Measurements from ENCODE around the gene HSPB6. TPM values are rescaled to one million over a fixed set of nuclear protein-coding genes. Genes with fewer than 3 reads are reported as not detected.

The HSPB6 gene
- total RNA-seq, 1 donor from 2014 or later, result 2.0 TPM

DNA sequence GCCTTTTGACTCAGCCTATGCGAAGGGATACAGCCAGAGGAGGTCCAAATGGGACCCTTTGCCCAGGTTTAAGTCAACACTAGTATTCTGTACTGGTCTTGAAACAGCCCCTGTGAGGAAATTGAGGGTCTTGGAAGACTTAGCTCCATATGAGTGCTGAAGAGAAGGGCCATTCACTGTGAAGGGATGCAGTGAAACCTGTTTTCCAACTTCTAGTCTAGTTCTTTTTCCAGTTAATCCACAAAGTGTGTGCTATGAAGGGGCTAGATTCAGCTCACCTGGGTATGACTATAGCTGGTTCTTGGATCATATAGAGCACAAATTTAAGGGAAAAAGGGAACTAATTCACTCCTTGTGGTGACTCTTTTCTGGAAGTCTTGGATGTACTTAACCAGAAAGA is 48.4 kb downstream of the HSPB6 start:
- H3K4me3 ChIP-seq (ENCODE audit: low read depth, low read length), result no peak overlapping the region
- no peak for DNase-seq (ENCODE audit: low read depth)
- no peak for TF ChIP-seq CTCF (conservative IDR thresholded peaks at IDR 0.05; ENCODE audit: low read depth, low read length)

Other genes starting within 250 kb of the HSPB6 start
- gene DMKN, start 243.4 kb downstream of the HSPB6 start, total RNA-seq, result 195 and 200 TPM in 2 replicates
- not detected in 2 replicates for gene SBSN, start 228.7 kb downstream of the HSPB6 start, total RNA-seq
- not detected in 2 replicates for gene GAPDHS, start 223.6 kb downstream of the HSPB6 start, total RNA-seq
- 157 and 167 TPM in 2 replicates for gene TMEM147, start 211.4 kb downstream of the HSPB6 start, total RNA-seq
- not detected in 2 replicates for gene ATP4A, start 193.4 kb downstream of the HSPB6 start, total RNA-seq
- not detected in 2 replicates for gene PMIS2, start 170.9 kb downstream of the HSPB6 start, total RNA-seq
- 19.2 and 19.7 TPM in 2 replicates for gene HAUS5, start 144.3 kb downstream of the HSPB6 start, total RNA-seq
- 114 and 116 TPM in 2 replicates for gene RBM42, start 128.0 kb downstream of the HSPB6 start, total RNA-seq
- gene ETV2, start 115.3 kb downstream of the HSPB6 start, total RNA-seq, result 0.35 TPM in 1 of 2 replicates, not detected in the other
- 496 and 575 TPM in 2 replicates for gene COX6B1, start 108.7 kb downstream of the HSPB6 start, total RNA-seq
- gene UPK1A, start 90.5 kb downstream of the HSPB6 start, total RNA-seq, result not detected in 2 replicates
- gene ZBTB32, start 52.5 kb downstream of the HSPB6 start, total RNA-seq, result not detected in 2 replicates
- gene KMT2B, start 39.0 kb downstream of the HSPB6 start, total RNA-seq, result 7.4 and 20.2 TPM in 2 replicates
- 7.9 and 15.3 TPM in 2 replicates for gene IGFLR1, start 14.6 kb downstream of the HSPB6 start, total RNA-seq
- 5.9 and 6.5 TPM in 2 replicates for gene U2AF1L4, start 11.6 kb downstream of the HSPB6 start, total RNA-seq
- gene PSENEN, start 11.4 kb downstream of the HSPB6 start, total RNA-seq, result 49.6 and 63.7 TPM in 2 replicates
- gene LIN37, start 8.5 kb downstream of the HSPB6 start, total RNA-seq, result 12.7 and 18.9 TPM in 2 replicates
- gene PROSER3, start 1.1 kb upstream of the HSPB6 start, total RNA-seq, result 14.3 and 14.7 TPM in 2 replicates
- gene ARHGAP33, start 18.5 kb upstream of the HSPB6 start, total RNA-seq, result 2.6 and 13.3 TPM in 2 replicates
- gene PRODH2, start 55.8 kb upstream of the HSPB6 start, total RNA-seq, result not detected in 2 replicates
- gene NPHS1, start 95.5 kb upstream of the HSPB6 start, total RNA-seq, result not detected in 2 replicates
- gene KIRREL2, start 99.9 kb upstream of the HSPB6 start, total RNA-seq, result not detected in 2 replicates
- gene APLP1, start 111.5 kb upstream of the HSPB6 start, total RNA-seq, result 1.1 and 8.4 TPM in 2 replicates
- gene NFKBID, start 143.5 kb upstream of the HSPB6 start, total RNA-seq, result 3.9 and 10.7 TPM in 2 replicates
- gene HCST, start 145.5 kb upstream of the HSPB6 start, total RNA-seq, result not detected in 2 replicates
- not detected in 2 replicates for gene TYROBP, start 151.3 kb upstream of the HSPB6 start, total RNA-seq
- 6.2 and 12.7 TPM in 2 replicates for gene LRFN3, start 179.3 kb upstream of the HSPB6 start, total RNA-seq
- 23.2 and 34.5 TPM in 2 replicates for gene SDHAF1, start 238.2 kb upstream of the HSPB6 start, total RNA-seq

Measured in epithelial cell of proximal tubule (primary cell).